GM21825 (cell line): ENCODE data around the gene SH2D7.

Experiments used
- ATAC-seq: cut with Tn5 transposase; IDR thresholded peaks from one replicate; pipeline ENCODE4 v1.9.1; 2021; ENCODE audit warnings: mild to moderate bottlenecking, moderate library complexity; ENCODE audit not compliant: unreplicated experiment

SH2D7 gene

GRCh38 chr15:78077871-78078210 is 14.5 kb upstream of the SH2D7 start:
- no peak for ATAC-seq

DNA sequence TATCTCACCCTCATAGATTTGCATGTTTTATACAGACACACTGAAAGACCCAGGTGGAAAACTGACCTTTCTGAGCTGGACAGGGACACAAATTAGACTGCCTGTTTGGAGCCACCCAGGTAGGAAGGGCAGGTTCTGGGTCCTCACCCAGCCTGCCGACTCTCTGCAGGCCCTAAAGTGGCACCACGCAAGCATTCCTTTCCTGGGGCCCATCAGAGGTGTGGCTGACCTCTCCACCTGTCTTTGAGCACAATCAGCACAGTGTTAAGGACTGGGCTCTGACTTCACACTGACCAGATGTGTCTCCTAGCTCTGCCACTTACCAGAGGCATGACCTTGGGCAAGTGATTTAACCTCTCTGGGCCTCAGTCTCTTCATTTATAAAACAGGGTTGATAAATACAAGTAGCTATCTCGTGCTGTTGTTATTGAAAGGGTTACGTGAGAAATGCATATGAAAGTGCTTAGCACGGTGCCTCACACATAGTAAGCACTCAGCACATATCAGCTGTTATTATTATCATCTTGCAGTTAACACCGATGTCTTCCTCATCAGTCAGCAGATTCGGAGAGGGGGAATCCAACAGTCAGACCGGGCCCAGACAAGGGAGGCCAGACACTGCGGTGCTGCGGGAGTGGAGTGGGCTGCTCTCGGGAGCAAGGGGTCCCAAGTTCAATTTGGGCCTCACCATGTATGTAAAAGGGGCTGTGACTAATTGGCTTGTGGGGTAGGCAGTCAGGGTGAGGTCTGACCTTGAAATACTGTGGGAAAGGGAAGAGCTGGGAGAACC is 12.9 kb upstream of the SH2D7 start:
- no peak for ATAC-seq

DNA sequence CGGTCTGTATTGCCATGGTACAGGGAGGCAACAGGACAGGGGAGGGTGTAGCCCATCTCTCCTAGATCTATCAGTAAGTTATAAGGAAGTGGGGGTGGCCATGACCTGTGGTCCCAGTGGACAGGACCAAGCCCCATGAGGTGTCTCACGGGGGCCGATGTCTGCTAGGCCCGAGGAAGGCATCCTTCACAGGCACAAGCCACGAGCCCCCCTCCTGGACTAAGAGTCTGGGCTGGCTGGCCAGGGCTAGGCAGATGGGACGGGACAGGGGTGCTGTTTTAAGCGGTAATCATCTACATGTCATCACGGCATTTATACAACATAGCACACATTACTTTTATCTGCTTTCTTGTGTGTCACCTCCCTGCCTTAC is 12.3 kb upstream of the SH2D7 start:
- no peak for ATAC-seq

GRCh38 chr15:78082106-78082742 is 10.1 kb upstream of the SH2D7 start:
- no peak for ATAC-seq

DNA sequence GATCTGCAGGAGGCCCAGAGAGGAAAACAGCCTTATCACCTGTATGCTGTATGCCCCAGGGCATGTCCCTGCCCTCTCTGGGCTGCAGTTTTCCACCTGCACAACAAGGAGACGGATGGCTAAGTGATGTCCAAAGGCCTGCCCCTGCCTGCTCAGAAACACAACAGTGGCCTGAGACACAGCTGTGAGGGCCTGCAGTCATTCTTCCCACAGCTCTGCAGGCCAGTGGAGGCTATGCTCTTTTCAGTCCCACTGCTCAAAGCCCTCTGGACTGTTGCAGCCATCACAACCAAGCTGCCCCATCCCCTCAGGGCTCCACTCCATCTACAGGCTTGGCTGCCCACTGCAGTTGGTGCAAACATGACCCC is 9.6 kb upstream of the SH2D7 start:
- no peak for ATAC-seq

DNA sequence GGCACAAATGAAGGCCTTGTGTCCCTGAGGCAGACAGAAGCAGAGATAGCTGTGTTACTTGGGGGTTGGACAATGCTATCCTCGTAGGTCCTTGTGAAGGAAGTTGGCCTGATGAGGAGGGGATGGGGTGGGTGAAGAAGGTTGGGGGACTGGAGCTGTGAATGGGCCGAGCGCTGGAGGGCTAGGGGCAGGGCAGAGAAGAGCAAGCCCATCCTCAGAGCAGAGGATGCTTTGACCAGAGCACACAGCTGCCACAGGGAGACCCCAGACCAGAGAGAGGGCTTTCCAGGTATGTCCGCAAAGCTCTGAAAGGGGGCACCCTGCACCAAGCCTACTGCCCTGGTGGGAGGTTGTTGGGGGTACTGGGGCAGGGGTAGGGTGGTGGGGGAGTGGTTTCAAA is 9.2 kb upstream of the SH2D7 start:
- no peak for ATAC-seq

DNA sequence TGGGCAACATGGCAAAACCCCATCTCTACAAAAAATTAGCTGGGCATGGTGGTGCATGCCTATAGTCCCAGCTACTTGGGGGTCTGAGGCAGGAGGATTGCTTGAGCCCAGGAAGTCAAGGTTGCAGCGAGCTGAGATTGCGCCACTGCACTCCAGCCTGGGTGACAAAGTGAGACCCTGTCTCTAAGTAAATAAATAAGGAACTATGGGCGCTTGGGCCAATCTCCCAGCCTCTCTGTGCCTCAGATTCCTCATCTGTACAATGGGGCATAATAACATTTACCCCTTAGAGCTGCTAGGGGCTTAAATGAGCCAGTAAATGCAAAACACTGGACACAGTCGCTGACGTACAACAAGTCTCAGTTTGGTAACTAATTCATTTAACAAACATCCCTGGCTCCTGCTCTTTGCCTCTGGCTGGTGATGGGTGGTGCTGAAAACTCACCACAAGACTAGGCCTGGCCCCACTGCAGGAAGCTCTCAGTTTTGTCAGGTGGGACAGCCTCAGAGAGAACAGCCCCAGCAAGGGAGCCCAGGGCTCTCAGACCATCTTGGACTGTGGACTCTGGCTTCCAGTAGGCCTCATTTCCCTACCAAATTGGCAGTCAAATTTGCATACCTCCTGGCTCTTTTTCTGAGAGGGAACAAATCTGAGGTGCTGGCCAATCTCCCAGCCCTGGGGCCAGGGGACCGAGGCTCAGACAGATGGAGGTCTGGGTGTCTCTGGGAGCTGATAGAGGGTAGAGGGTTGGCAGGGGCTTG is 8.5 kb upstream of the SH2D7 start:
- ATAC-seq, result no peak

GRCh38 chr15:78084449-78084750 is 8.0 kb upstream of the SH2D7 start:
- ATAC-seq, result no peak

DNA sequence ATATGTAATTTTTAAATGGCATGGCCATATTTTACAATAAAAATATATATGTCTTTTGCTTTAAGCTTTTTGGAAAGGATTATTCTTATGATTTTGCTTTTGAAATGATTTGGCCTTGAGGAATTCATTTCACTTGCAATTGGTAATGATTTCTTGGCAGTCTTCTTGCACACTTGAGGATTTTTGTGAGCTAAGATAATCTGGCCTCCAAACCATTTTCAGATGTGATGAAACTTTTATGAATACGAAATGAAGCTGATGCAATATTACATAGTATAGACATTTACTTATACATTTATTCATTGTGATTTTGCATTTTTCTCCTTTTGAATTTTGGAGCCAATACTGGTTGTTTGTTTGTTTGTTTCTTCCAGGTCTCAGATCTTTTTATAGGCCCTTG is 6.4 kb upstream of the SH2D7 start:
- ATAC-seq, result no peak

DNA sequence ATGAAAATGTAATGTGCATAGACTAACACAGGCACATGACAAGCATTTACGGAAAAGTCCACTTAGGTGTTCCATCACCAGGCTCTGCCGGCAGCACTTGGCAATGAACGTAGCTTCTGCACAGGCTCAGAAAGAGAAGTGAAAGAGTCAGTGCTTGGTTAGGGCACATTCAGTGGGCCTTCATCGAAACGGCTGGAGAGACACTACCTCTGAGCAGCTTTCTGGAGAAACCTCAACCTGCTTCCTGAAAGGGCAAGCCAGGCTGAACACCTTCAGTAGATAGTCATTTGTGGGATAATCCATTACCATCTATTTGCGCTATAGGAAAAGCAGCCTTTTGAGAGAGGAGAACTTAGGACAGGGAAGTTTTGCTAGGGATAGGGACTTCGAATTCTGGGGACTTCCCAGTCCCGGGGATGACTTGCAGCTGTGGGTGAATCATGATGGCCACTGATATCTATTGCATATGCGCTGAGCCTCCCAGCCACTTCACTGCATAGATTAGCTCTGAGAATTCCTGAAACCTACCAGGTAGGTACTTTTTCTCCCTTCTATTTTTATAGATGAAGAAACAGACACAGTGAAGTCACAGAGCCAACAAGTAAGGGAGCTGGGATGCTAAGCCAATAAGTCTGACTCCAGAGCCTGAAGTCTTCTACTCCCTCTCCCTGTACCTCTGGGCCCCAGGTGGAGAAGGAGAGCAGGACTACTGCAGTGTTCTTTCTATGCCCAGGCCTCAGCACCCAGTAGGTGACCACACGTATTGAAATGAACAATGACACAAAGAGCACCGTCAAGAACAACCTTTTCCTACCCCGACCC is 4.2 kb upstream of the SH2D7 start:
- peak; percentile 46 for ATAC-seq

- no peak for ATAC-seq
Measured at GRCh38 chr15:78088773-78089080, 3.6 kb upstream of the SH2D7 start.

DNA sequence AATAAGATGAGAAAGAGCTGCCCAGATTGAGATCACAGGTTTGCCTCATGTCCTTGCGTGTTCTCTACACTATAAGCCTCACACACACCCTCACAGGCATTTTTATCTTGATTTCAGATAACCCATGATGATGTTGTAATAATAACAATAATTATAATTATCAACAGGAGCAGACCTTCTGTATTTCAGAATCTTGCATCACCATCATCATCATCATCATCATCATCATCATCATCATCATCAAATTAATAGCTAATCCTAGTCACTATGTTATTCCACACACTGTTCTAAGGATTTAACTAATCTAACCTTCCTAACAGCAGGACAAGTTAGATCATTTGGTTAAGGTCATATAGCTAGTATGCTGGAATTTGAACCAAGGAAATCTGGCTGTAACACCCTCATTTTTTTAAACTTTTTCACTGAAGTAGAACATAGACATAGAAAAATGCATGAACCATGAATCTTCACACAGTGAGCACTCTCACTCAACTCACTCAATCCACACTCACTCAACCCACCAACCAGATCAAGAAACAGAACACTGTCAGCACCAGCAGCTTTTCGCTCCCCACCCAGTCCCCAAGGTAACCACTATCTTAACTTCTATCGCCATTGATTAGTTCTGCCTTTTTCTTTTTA is 1.8 kb upstream of the SH2D7 start:
- no peak for ATAC-seq

- ATAC-seq, result no peak
Measured at GRCh38 chr15:78093242-78094020, 1.1 kb downstream of the SH2D7 start.

DNA sequence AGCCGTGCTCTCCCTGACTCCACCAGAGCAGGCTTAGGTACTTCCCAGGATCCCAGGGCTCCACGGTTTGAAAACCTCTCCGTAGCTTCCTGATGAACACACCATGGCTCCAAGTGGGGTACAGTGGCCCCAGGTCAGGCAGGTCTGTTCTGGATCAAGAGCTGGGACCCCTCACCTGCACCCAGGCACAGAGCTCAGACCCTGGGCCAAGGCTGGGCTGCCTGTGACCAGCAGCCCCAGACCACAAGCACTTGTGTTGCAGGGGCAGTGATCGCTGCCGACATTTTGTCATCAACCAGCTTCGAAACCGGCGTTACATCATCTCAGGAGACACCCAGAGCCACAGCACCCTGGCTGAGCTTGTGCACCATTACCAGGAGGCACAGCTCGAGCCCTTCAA is 5.3 kb downstream of the SH2D7 start:
- ATAC-seq, result no peak

GRCh38 chr15:78098131-78098755 is 5.9 kb downstream of the SH2D7 start:
- no peak for ATAC-seq

GRCh38 chr15:78100886-78101285 is 8.5 kb downstream of the SH2D7 start:
- no peak for ATAC-seq

DNA sequence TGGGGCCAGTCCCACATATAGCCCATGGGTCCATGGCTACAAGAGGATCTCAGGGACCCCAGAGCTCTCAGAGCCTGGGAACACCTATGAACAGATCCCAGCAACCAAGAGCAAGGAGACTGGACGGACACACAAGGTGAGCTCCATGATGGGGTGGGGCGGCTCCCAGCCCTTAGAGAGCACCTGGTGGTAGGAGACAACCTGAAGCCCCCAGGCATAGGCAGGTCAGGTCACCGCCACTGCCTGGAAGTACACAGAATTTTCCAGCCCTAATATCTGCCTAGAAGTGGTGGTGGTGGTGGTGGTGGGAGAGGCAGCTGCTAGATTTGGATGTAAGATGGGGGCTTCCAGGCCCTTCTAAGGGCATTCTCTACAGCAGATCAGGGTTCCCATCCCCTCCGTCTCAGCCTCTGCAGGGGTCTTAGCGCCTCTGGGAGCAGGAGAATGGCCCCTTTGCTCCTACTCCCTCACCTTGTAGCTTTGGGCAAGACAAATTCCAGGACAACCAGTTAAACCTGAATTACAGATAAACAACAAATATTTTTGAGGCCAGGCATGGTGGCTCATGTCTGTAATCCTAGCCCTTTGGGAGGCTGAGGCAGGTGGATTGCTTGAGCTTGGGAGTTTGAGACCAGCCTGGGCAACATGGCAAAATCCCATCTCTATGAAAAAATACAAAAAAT is 9.2 kb downstream of the SH2D7 start:
- ATAC-seq, result no peak

DNA sequence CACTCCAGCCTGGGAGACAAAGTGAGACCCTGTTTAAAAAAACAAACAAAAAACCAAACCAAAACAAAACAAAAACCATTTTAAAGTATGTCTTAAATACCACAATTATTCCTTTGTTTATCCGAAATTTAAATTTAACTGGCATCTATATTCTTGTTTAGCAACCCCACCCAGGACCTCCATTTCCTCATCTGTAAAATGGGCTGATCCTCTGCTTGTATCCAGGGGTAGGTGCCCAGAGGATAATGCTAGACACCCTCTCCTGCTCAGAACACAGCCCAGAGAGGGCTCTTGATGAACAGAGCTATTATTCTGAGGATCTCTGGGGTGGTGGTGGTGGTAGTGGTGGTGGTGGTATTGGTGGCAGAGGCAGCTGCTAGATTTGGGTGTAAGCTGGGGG is 9.8 kb downstream of the SH2D7 start:
- ATAC-seq, result no peak

DNA sequence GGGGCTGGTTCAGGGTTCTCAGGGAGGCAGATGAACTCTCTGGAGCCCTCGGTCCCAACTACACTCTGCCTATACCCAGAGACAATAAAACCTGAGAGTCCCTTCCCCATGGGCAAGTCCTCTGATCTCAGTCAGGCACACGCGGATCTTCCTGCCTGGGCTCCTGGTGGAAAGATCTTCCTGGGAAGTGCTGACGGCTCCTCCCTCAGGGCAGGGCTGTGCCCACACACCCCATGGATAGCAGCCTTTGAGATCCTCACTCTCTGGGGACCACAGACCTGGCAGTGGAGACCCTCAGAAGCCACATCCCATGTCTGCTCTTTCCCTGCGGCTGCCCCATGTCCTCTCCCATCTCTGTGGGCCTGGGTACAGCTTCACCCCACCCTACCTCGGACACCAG is 10.4 kb downstream of the SH2D7 start:
- ATAC-seq, result no peak
